ENCODE measurements around the gene PDZD4. TPM values are rescaled to one million over a fixed set of nuclear protein-coding genes. Genes with fewer than 3 reads are reported as not detected.

Gene PDZD4
- total RNA-seq, 1 donor from 2014 or later: 0.39 TPM

DNA sequence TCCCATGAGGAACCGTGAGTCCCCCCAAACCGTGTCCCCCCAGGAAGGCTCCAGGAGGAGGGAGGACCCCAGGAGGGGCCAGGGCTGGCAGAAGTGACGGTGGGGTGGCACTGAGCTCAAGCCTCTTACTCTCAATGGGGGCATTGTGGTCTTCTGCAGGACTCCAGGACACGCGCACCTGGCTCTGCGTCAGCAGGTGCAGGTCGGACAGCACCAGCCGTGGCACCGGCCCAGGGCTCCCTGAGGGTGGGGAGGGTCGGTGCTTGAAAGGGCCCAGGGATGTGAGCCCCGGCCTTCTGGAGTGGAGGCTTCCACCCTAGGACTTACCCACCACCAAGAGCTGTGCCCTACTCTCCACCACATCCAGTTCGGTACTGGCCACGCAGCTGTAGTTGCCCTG is 37.3 kb upstream of the PDZD4 start:
- intact Hi-C loops (cut with micrococcal nuclease): no loop called here

DNA sequence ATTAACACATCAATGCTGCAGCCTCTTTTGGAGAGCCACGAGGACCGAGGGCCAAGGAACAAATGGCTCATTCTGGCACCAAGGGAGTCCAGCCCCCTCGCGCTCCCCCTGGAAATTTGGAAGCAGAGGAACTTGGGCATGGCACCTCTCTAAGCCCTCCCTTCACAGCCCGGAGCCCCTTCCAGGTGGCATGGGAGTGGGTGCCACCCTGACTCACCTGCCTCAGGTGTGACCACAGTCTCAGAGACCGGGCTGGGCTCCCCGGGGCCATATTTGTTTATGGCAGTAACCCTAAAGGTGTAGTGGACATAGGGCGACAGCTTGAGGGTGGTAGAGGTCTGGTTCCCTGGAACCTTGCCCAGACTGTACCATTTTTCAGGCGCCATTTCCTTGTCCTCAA is 36.8 kb upstream of the PDZD4 start:
- intact Hi-C loops (cut with micrococcal nuclease): no loop called here

DNA sequence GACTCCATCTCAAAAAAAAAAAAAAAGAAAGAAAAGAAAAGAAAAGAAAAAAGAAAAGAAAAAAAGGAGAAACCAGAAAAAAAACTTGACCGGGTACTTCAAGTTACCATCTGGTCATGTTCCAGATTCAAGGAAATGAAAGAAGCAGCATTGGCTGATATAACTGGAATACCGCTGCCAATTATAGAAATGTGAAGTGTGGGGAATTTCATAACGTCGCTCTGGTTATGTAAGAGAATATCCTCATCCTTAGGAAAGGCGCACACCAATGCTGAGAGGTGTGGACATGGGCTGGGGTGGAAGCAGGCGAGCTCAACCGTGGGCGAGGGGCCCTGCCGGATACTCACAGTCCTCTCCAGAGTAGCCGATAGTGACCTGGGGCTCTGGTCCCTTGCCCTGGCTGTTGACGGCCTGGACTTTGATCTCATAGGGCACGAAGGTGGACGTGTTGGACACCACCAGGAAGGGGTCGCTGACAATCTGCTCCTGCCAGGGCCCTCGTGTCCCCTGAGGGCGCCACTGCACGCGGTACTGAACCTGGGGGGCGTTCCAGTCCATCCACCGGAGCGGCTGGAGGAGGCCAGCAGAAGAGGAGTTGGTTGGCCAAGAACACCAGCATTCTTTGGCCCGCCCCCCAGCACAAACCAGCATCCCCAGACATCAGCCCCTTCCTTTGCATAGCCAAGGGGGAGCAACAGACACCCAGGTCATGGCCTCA is 36.1 kb upstream of the PDZD4 start:
- intact Hi-C loops (cut with micrococcal nuclease): no loop called here

DNA sequence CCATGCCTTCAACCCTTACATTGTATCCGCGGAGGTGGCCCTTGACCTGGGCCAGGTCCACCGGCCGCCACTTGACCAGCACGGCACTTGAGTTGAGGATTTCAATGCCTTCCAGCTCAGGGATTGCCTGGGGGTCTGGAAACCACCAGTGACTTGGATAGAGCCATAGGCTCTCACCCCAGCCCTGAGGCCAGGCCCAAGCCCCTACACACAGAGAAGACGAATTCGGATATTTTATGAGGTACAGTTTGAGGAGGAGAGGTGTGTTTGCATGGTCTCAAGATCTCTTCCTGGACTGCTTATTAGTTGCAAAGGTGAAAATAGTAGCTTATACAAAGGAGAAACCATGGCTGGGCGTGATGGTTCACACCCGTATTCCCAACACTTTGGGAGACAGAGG is 35.3 kb upstream of the PDZD4 start:
- intact Hi-C loops (cut with micrococcal nuclease): no loop called here

DNA sequence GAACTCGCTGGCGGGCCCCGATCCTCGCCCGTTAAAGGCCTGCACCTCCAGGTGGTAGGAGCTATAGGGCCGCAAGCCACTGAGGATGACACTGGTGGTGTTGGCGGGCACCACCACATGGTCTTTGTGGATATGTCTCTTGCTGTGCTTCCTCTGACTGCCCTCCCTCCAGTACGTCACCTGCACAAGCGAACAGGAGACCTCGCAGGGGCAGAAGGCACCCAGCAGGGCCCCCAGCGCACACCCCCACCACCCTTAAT is 34.9 kb upstream of the PDZD4 start:
- intact Hi-C loops (cut with micrococcal nuclease): no loop called here

DNA sequence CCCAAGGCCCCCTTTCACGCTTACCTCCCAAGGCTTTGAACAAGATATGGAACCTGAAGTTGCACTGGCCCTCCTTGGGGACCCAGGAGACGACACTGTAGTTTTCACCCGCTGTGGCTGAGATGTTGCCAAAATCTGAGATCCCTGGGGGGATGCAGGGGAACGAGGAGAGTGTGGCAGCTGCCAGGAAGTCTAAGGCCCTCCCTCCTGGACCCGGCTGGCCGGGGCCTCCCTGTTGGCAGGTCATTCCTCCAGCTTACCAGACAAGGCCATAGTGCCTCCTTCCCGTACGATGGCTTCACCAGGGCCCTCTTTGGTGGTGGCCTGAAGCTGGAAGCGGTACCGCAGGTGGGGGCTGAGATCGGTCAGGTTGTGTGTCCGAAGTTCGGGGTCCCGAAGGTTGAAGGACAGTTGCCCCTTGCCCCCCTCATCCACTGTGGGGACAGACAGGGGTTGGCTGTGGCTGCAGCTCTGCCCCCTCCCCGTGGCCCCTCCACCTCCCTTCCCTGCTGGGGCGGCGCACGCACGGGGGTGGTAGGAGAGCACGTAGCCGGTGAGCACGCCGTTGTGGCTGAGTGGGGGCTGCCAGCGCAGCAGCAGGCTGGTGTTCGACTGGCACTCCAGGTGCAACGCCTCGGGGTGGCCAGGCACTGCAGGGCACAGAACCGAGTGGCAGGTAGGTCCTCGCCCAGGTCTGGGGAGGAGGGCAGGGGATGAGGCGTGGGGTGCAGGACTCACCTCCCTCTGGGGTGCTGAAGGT is 34.4 kb upstream of the PDZD4 start:
- intact Hi-C loops (cut with micrococcal nuclease): no loop called here

DNA sequence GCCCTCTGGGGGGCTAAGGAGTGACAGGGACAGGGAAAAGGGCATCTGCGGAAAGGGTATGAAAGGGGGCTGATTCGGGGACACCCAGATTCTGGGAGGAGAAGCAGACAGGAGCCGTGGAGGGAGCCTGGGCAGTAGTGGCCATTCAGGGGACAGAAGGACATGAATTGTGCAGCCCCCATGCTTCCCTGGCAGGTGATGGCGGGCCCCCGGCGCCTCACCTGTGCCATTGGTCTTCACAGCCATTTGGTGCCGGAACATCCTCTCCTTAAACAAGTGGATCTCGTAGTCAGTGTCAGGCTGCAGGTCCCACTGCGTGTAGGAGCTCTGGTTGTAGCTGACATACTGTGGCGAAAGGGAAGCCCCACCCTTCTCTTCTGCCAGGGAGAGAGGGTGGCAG is 33.8 kb upstream of the PDZD4 start:
- intact Hi-C loops (cut with micrococcal nuclease): no loop called here

DNA sequence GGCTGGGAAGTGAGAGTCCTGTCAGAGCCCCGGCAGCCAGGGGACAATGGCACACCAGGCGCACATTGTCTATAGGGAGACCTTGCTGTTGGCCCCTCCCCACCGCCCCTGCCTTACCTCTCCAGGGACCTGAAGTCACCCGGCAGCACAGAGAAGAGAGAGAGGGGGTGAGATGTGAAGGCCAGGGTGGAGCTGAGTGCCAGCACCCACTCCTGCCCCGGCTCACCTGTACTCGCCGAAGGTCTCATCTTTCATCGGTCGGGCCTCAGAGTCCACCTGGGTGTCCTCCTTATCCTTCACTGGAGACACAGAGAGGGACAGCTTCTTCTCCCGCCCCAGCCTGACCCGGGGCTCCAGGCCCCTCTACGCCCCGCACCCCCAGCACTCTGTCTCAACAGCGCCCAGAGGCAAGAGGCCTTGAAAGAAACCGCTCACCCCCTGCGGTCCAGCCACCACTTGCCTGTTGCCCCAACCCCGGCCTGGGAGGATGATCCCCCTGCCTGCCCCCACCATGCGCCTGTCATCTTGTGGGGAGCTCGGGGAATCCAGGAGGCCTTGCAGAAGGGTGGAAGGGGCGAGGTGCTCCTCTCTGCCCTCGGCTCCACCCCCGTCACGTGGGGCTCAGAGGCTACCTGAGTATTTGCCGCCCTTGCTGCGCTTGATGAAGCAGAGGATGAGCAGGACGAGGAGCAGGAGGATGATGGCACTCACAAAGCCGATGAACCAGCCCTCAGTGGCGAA is 33.1 kb upstream of the PDZD4 start:
- intact Hi-C loops (cut with micrococcal nuclease): no loop called here

DNA sequence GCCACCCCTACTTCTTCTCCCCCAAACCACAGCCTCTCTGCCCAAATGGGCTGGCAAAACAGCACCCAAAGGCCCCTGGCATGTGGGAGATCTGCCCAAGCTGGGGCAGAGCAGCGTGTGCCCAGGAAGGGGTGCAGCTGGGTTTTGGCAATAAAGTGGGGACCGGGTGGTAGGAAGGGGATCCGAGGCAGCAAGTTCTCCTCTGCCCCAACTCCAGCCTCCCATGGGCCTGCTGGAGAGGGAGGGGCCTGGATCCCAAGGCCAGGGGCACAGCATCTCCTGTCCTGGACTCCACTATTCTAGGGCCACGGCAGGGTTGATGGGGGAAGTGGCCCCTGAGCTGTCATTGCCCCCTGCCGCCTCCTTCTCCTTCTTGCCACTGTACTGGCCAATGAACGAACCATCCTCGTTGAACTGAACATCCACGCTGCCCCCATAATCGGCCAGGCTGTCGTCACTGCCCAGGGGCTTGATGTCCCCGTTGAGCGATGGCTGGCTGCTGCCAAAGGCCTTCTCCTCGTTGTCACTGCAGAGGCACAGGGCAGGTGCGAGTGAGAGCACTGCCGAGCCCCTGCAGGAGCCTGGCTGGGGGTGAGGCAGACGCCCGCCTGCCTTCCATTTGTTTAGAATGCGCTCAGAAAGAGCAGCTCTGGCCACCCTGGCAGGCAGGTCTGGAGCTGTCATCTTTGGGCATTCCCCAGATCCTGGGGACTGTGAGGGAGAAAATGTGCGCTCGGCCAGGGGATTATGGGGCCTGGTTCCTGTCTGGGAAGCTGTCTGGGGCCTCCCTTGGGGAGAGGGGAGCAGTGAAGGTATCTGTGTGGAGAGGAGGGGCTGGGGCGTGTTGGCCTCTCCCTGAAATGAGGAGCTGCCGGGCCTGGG is 32.3 kb upstream of the PDZD4 start:
- intact Hi-C loops (cut with micrococcal nuclease): no loop called here

DNA sequence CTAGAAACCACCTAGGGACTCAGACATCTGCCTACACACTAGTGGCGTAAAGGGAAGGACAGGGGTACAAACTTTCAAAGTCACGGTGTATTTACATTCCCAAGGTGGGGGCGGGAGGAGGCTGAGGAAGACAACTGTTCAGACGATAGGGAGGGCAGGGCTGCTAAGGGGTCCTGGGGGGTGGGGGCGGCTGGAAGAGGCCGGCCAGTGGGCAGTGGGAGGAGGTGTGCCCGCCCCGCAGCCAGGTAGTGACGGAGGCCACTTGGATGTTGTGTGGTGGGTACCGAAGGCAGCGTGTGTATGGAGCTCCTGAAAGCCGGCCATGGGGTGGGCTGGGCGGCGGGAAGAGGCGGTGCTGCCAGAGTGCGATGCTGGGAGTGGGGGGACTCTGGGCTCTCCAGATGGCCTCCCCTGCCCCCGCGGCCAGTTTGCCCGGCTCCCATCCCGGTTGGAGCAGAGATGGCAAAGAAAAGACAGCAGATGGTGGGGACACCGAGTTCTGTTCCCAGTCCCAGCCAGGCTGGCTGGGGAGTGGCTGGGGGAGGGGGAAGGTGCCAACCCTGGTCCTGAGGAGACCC is 31.5 kb upstream of the PDZD4 start:
- intact Hi-C loops (cut with micrococcal nuclease): no loop called here

DNA sequence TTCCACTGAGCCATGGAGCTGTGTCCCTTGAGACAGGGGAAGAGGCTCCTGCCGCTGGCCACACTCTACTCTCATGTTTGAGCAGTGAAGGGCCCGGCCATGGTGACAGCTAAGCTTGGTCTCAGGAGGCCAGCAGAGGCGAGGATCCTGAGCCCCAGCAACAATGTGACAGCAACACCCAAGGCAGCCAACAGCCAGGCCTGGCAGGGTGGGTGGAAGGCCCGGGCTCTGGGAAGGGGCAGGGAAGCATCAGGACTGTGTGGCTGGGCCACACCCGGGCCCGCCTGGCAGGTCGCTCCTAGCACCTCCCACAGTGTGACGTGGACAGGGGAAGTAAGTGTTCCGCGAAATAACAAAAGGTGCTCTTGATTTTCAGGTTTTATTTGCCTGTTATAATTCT is 30.8 kb upstream of the PDZD4 start:
- intact Hi-C loops (cut with micrococcal nuclease): no loop called here

DNA sequence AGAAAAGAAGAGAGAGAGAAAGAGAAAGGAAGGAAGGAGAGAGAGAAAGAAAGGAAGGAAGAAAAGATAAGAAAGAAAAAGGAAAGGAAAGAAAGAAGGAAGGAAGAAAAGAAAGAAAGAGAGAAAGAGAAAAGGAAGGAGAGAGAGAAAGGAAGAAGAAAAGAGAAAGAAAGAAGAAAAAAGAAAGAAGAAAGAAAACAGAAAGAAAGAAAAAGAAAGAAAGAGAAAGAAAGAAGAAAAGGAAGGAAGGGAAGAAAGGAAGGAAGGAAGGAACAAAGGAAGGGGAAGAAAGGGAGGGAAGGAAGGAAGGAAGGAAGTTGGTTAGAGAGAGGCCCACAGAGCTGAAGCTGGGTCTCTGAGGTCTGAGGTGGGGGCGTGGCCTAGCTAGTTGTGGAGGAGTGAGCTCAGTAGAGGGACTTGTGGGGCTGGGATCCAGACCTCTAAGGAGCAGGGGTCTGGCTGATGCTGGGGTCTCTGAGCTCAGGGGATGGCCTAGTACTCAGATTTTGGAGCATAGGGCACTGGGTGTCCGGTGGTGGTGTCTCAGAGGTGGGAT is 27.1 kb upstream of the PDZD4 start:
- intact Hi-C loops (cut with micrococcal nuclease): no loop called here

DNA sequence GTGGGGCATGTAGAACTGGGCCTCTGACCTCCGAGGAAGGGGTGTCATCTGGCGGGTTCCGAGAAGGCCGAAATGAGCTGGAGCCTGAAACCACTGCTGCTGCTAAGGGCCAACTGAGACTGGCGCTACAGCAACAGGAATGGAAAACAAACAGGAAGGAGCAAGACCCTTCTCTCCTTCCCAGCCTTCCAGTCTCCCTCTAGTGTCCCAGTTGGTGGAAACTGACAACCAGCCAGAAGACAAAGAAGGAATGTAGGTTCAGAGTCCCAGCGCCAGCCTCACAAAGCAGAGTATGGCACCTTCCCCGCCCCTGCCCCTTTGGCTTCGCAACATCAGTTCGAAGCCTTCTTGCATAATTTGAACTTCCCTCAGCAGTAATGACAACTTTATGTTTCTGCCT is 24.4 kb upstream of the PDZD4 start:
- intact Hi-C loops (cut with micrococcal nuclease): no loop called here

DNA sequence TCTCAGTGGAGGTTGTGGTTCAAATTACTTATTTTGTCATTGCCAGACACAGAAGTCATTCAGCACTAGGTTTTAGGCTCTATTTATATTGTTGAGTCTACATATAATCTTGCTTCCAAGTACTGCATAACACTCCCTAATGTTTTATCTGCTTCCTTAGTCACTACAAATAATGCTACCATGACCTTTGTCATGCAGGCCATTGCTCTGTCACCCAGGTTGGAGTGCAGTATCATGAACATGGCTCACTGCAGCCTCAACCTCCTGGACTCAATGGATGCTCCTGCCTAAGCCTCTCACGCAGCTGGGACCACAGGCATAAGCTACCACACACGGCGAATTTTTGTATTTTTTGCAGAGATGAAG is 23.5 kb upstream of the PDZD4 start:
- intact Hi-C loops (cut with micrococcal nuclease): no loop called here

DNA sequence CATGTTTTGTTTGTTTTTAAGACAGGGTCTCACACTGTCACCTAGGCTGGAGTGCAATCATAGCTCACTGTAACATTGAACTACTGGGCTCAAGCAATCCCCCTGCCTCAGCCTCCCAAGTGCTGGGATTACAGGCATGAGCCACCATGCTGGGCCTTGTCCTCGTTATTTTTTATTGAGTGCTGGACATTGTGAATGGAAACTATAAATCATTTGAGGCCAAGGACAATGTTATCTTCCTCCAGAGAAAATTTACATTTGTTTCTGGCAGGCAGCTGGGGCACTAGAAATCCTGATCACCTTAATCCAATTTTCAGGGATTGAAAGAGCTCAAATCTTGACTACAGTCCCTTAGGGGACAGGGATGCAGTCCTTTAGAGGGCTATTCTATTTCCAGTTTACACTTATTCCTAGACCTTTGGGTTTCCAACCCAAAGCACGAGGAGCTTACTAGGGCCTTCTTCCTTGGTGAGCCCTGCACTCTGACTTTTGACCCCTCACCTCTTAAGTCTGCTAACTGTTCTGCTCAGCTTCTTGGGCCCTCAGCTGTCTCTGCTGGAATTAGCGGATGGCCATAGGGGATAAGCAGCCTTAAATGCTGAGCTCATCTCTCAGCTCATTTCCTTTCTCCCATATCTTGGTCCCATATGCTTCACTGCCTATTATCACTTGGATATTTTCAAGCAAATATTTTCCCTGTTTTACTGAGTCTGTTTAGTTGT is 23.0 kb upstream of the PDZD4 start:
- intact Hi-C loops (cut with micrococcal nuclease): no loop called here

DNA sequence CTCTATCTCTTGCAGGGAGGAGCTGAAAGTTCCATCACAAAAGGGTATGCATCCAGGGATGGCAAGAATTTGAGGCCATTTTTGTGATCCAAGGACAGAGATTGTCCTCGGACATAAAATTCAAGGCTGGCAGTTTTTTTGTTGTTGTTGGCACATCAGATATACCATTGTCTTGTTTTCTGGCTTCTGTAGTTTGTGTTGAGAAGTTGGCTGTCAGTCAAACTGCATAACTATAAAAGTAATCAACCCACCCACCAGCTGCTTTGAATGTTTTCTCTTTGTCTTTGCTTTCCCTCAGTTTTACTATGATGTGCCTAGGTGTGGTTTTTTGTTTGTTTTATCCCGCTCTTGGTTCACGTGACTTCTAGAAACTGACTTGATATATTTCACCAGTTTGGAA is 21.6 kb upstream of the PDZD4 start:
- intact Hi-C loops (cut with micrococcal nuclease): no loop called here

DNA sequence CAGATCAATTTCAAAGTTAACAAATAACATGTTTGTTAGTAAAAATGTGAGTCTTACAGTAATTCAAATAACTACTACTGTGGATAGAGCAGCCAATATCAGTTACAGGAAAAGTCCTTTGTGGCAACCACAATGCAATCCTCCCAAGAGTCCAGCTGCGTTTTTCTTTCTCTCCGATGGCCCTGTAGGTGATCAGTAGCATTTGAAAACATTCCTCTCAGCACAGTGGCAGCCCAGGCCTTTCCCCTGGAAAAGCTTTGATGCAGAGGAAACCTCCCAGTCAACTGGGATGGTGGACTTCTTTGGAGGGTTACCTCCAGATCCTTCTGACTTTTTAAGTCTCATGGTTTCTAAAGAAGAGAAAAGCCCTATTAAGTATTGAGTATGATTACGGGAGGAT is 18.0 kb upstream of the PDZD4 start:
- intact Hi-C loops (cut with micrococcal nuclease): no loop called here

DNA sequence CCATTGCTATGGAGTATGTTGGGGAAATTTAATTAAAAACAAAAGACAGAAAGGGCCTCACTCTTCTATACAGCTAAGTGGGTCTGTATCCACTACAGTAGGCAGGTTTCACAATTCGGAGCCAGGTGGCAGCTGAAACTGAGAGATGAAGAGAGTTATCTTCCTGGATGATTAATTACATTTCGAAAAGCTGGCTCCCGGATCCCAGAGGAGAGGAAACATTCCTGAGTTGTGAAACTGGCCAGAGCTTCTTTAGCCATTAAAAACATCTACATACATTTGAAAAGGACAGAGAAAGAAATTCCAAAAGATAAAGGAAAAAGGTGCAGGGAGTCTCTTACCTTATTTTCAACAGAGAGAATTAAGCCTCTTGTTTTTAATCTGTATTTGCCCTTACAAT is 15.5 kb upstream of the PDZD4 start:
- intact Hi-C loops (cut with micrococcal nuclease): no loop called here

DNA sequence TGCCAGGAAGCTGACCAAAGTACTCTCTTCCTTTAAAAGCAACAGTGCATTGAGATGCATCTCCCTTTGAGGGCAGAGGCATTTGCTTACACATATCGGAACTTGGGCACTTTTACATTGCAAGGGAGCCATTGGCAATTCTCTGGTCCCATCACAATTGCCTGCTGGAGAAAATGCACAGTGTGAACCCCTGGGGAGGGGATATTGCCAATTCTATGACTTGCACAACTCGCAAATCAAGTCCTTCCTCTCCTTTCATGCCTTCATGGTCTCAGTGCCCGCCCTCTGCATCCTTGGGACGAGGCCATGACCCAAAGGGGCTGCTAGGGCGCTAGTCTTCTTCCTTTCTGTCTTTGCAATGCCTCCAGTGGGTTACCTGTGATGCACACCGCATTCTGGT is 14.9 kb upstream of the PDZD4 start:
- intact Hi-C loops (cut with micrococcal nuclease): no loop called here

DNA sequence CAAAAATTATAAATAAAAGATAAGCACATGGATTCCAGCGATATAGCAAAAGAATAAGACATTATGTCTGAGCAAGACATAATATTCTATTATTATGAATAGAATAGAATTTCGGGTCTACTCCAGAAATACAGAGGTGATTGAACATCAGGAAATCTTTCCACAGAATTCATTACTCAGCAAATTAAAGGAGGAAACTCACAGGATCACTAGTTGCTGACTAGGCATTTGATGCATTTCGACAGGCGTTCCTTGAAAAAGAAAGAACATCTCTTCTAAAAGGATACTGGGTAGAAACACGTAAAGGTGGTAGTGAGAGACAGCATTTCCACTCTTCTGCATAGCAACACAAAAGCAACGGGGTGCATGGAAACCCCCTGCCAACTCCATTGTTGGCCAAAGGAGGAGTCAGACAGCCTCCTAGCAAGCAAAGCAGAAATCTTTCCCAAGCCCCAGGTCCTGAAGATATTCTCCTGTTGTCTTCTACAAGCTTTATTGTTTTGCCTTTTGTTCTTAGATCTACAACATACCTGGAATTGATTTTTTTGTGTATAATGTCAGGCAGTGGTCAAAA is 14.3 kb upstream of the PDZD4 start:
- intact Hi-C loops (cut with micrococcal nuclease): no loop called here
